Suprapubic skin (tissue), 4 donors: ENCODE data around the gene NARS2.

Experiments used
- EP300 ChIP-seq: sonication (generic); formaldehyde crosslinking; IDR thresholded peaks from one replicate; pipeline ENCODE4 v1.6.1; 2017; ENCODE audit warnings: antibody characterized with exemption
- POLR2A ChIP-seq, 2 donors: fragments of 450-650 bp; IDR thresholded peaks; one replicate each; pipeline ENCODE4 v1.6.1; 2017; ENCODE audit warnings: antibody characterized with exemption in 2 of 2, mild to moderate bottlenecking in 2 of 2, moderate library complexity in 2 of 2
- POLR2AphosphoS5 ChIP-seq, 3 donors: sonication (generic); formaldehyde crosslinking; IDR thresholded peaks; one replicate each; pipeline ENCODE4 v1.6.1; 2017; ENCODE audit warnings: antibody characterized with exemption in 3 of 3
- TF ChIP-seq, protein P1 (sequence below), 2 donors: fragments of 200-600 bp in 1 of 2; fragments of 450-650 bp in 1 of 2; sonication (generic) in 1 of 2; IDR thresholded peaks; one replicate each; pipeline ENCODE4 v1.5.1; 2016 to 2019; ENCODE audit warnings: antibody characterized with exemption in 2 of 2, mild to moderate bottlenecking in 1 of 2, moderate library complexity in 1 of 2

DNA sequence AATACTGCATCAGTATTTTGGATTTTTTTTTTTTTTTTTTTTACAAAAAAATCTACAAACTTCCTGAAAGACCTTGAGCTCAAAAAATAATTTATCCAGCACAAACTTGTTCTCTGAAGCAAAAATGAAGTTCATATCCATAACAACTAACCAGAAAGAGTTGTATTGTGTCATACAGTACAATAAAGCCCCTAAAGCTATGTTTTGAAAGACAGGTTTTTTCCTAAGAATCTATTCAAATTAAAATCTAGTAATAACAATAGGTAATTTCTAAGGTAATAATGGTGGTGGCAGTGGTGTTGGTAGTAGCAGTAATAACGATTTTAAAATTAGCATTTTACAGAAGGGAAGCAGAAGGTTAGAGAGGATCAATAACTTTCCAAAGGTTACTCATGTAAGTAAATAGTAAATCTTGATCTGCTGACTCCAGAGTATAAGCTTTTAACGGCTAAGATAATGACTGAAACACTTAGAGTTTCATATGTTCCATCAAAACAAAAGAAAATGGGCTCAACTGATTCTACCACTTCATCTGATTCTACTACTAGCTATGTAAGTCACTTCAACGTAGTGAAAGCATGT lies 103.7 kb downstream of the NARS2 start:
- TF ChIP-seq, protein P1, sequence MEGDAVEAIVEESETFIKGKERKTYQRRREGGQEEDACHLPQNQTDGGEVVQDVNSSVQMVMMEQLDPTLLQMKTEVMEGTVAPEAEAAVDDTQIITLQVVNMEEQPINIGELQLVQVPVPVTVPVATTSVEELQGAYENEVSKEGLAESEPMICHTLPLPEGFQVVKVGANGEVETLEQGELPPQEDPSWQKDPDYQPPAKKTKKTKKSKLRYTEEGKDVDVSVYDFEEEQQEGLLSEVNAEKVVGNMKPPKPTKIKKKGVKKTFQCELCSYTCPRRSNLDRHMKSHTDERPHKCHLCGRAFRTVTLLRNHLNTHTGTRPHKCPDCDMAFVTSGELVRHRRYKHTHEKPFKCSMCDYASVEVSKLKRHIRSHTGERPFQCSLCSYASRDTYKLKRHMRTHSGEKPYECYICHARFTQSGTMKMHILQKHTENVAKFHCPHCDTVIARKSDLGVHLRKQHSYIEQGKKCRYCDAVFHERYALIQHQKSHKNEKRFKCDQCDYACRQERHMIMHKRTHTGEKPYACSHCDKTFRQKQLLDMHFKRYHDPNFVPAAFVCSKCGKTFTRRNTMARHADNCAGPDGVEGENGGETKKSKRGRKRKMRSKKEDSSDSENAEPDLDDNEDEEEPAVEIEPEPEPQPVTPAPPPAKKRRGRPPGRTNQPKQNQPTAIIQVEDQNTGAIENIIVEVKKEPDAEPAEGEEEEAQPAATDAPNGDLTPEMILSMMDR (IDR thresholded peaks at IDR 0.05), result no peak
- no peak for TF ChIP-seq POLR2A (IDR thresholded peaks at IDR 0.05)
- TF ChIP-seq EP300, result no peak
- TF ChIP-seq POLR2AphosphoS5 (IDR thresholded peaks at IDR 0.05), result no peak
